GM19043 (cell line): ENCODE results near the gene ZNF644.

ENCODE experiments used
- ATAC-seq: cut with Tn5 transposase; IDR thresholded peaks from one replicate; pipeline ENCODE4 v1.9.1; 2021; ENCODE audit warnings: low read depth; ENCODE audit not compliant: unreplicated experiment

The ZNF644 gene

GRCh38 chr1:90876101-90876500, 145.7 kb downstream of the ZNF644 start:
- no peak for ATAC-seq
